Bronchial epithelial cell (primary cell): ENCODE measurements around the gene NAP1L4. TPM values are rescaled to one million over a fixed set of nuclear protein-coding genes. Genes with fewer than 3 reads are reported as not detected.

ENCODE experiments used
- DNase-seq: peaks from one replicate; pipeline ENCODE4 v3.0.0-alpha.2; 2010; ENCODE audit warnings: low read depth
- FAIRE-seq: peaks from 2 replicates; lab custom pipeline; 2011; peaks lifted over from hg19 to GRCh38; lab: Jason Lieb, UNC
- H3K27me3 ChIP-seq: 2 replicates; pipeline ENCODE4 v1.5.1; 2011; ENCODE audit warnings: low read length; ENCODE audit not compliant: control insufficient read depth, insufficient read depth
- H3K36me3 ChIP-seq: 2 replicates; pipeline ENCODE4 v1.5.1; 2011; ENCODE audit warnings: low read length; ENCODE audit not compliant: control insufficient read depth, insufficient read depth
- H3K4me3 ChIP-seq: 2 replicates; pipeline ENCODE4 v1.5.1; 2011; ENCODE audit warnings: mild to moderate bottlenecking, low read depth, low read length, control low read depth
- total RNA-seq: library from RNA; depleted of rRNA; stranded (reverse); fragments of >200 nt; gene quantifications from 2 replicates; pipeline ENCODE4 v1.2.1, GENCODE V29; 2014
- TF ChIP-seq, protein P1 (sequence below): IDR thresholded peaks from 2 replicates; pipeline ENCODE4 v1.5.1; 2011; ENCODE audit warnings: mild to moderate bottlenecking, moderate library complexity, low read length, control low read depth, inconsistent platforms; ENCODE audit not compliant: insufficient read depth, severe bottlenecking

NAP1L4 gene
- total RNA-seq, 1 donor from 2014 or later = 101 TPM

DNA sequence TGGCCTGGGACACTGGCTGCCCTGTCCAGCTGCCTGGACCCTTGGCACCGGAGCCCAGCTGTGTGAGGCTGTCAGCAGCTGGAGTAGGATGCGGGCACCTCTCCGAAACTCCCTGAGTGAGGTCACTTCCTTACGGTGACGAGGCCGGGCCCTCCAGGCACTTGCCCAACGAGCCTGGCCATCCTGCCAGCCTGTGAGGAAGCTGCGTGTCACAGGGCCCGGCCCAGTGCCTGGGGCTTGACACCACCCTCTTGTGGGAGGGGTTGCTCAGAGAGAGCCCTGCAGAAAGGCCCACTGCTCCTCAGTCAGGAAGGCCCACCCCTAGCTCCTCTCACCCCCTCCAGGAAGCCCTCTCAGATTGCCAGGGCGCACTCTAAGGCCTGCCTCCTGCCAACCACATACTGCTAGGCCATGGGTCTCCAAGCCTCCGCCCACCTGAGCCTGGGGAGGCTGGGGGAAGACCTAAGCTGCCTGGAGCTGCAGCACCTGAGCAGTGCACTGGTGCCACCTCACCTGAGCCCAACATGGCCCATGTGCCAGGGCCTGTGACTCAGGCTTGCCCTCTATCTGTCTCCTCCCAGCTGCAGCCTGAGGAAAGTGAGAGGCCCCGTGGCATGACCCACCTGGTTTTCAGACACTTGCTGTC lies 58.6 kb downstream of the NAP1L4 start:
- FAIRE-seq (no peak), DNase-seq (peak; percentile 96)
- TF ChIP-seq, protein P1, sequence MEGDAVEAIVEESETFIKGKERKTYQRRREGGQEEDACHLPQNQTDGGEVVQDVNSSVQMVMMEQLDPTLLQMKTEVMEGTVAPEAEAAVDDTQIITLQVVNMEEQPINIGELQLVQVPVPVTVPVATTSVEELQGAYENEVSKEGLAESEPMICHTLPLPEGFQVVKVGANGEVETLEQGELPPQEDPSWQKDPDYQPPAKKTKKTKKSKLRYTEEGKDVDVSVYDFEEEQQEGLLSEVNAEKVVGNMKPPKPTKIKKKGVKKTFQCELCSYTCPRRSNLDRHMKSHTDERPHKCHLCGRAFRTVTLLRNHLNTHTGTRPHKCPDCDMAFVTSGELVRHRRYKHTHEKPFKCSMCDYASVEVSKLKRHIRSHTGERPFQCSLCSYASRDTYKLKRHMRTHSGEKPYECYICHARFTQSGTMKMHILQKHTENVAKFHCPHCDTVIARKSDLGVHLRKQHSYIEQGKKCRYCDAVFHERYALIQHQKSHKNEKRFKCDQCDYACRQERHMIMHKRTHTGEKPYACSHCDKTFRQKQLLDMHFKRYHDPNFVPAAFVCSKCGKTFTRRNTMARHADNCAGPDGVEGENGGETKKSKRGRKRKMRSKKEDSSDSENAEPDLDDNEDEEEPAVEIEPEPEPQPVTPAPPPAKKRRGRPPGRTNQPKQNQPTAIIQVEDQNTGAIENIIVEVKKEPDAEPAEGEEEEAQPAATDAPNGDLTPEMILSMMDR = peak; percentile 8
- Histone ChIP-seq H3K36me3 (no peaks in the 10 kb centered on the region), H3K4me3 (no peak overlapping the region), H3K27me3 (no peaks in the 10 kb centered on the region)

GRCh38 chr11:2932850-2933251 lies 59.3 kb downstream of the NAP1L4 start:
- Histone ChIP-seq H3K27me3 (no peaks in the 10 kb centered on the region), H3K36me3 (no peaks in the 10 kb centered on the region), H3K4me3 (no peak overlapping the region)
- TF ChIP-seq, protein P1 = no peak
- FAIRE-seq (no peak), DNase-seq (peak; percentile 72)

DNA sequence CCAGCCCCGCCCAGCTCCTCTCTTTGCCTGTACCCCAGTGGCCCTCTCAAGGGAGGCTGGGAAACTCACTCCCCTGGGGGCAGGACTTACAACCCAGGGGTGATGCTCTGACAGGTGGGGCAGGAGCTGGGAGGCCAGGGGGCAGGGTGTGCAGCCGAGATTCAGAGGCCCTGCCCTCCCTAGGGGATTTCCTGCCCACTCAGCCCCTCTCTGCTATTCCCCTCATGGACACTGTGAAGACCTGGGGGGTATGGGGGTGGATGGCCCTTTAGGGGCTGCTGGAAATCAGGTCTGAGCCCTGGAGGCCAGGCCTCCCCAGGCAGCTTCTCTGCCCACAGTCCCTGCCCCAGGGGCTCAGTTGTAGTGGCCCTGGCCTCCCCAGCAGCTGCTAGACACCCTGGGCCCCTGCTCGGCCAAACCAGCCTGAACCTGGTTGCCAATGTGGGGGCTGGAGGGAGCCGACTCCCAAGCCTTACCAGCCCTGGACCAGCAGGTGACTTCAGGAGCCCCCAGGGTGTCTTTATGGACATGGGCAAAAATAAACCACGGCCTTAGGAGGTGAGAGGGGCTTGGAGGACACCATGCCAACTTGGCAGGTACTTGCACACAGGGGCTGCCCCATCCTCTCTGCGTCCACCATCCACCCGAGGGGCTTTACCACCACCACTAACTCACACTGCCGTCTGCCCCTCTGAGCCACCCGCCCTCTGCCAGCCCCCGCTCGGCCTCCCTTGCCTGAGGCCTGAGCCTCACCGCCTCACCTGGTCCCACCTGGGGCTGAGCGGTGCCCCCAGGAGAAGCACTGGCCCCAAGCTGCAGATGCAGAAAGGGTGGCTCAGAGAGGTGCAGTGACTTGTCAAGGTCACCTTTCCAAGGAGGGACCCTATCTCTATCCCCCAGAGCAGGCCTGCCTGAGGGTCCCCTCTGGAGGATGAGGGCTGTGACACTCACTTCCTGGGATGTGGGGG lies 60.1 kb downstream of the NAP1L4 start:
- H3K4me3 ChIP-seq = no peak overlapping the region
- peaks cover 5% of the 10 kb centered on the region for H3K36me3 ChIP-seq
- DNase-seq (no peak), FAIRE-seq (no peak)
- H3K27me3 ChIP-seq = no peaks in the 10 kb centered on the region
- TF ChIP-seq, protein P1 = no peak

GRCh38 chr11:2931420-2931746 lies 60.7 kb downstream of the NAP1L4 start:
- no peak overlapping the region for H3K4me3 ChIP-seq
- peaks cover 5% of the 10 kb centered on the region for H3K36me3 ChIP-seq
- DNase-seq = no peak
- no peaks in the 10 kb centered on the region for H3K27me3 ChIP-seq
- TF ChIP-seq, protein P1 = no peak
- FAIRE-seq = no peak

GRCh38 chr11:2930704-2931419 lies 61.3 kb downstream of the NAP1L4 start:
- DNase-seq (peak; percentile 80), FAIRE-seq (no peak)
- peaks cover 5% of the 10 kb centered on the region for H3K36me3 ChIP-seq
- H3K27me3 ChIP-seq = no peaks in the 10 kb centered on the region
- TF ChIP-seq, protein P1 = peak; percentile 98
- peak overlapping the region; percentile 97 for H3K4me3 ChIP-seq
